Measurements from ENCODE around the gene PHACTR3.

PHACTR3 gene

DNA sequence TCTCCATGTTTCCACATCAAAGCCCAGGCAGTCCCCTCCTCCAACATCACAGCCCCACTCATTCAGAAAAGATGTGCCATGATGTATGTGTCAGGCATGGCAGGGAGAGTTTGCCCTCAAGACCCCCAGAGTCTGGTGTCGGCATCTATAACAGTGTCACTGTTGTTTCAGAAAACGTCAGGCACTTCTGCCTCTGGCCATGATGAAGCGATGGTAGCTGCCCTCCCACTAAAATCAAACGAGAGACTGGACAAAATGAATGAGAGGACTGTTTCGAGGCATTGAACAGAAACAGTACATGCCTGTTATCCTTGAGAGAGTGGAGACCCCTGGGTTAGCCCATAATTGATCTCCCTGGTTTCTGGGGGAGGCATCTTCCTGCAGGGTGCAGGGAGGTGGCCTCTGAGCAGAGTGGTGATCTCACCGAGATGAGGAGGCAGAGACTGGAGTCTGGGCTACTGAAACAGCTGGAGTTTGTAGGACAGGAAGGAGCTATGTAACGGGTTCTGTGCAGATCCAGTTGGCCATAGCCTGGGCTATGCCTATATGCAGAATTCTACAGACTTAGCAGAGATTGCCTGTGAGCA lies 184.6 kb downstream of the PHACTR3 start:
- TF ChIP-seq, protein P1, sequence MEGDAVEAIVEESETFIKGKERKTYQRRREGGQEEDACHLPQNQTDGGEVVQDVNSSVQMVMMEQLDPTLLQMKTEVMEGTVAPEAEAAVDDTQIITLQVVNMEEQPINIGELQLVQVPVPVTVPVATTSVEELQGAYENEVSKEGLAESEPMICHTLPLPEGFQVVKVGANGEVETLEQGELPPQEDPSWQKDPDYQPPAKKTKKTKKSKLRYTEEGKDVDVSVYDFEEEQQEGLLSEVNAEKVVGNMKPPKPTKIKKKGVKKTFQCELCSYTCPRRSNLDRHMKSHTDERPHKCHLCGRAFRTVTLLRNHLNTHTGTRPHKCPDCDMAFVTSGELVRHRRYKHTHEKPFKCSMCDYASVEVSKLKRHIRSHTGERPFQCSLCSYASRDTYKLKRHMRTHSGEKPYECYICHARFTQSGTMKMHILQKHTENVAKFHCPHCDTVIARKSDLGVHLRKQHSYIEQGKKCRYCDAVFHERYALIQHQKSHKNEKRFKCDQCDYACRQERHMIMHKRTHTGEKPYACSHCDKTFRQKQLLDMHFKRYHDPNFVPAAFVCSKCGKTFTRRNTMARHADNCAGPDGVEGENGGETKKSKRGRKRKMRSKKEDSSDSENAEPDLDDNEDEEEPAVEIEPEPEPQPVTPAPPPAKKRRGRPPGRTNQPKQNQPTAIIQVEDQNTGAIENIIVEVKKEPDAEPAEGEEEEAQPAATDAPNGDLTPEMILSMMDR (conservative IDR thresholded peaks at IDR 0.05; ENCODE audit: low read length) = no peak
- H3K4me3 ChIP-seq (ENCODE audit: low read length) = no peak overlapping the region
- DNase-seq (ENCODE audit: low read depth) = no peak

- TF ChIP-seq, protein P1 (conservative IDR thresholded peaks at IDR 0.05; ENCODE audit: low read length) = no peak
- no peak overlapping the region for H3K4me3 ChIP-seq (ENCODE audit: low read length)
- no peak for DNase-seq (ENCODE audit: low read depth)
Measured at GRCh38 chr20:59789686-59790085, 185.3 kb downstream of the PHACTR3 start.

DNA sequence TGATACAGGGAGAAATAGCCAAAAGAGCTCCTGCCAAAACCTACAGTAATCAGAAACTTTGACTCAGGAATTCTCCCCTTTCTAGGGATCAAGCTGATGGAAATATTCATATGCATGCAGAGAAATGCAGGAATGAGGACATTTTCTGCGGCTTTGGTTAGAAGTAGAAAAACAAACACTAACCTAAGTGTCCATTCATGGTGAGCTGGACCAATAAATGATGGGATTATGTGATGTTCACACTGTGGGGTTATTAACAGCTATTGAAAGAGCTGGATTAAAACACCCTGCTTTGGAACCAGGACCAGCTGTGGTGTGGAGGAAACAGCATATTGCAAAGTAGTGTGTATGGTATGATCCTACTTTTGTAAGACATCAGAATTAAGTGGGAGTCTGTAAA lies 186.0 kb downstream of the PHACTR3 start:
- H3K4me3 ChIP-seq (ENCODE audit: low read length) = no peak overlapping the region
- TF ChIP-seq, protein P1 (conservative IDR thresholded peaks at IDR 0.05; ENCODE audit: low read length) = no peak
- no peak for DNase-seq (ENCODE audit: low read depth)

DNA sequence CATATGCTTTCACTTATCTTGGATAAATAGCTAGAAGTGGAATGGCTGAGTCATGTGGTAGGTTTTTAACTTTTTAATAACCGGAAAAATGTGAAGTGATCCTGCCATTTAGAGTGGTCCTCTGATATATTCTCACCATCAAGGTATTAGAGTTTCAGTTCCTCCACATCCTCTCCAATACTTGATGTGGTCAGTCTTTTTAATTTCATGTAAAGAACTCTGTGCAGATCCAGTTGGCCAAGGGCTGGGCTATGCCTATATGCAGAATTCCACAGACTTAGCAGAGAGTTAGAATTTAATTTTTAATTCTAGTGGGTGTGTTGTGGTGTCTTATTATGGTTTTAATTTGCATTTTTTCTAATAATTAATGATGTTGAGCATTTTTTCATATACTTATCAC lies 188.0 kb downstream of the PHACTR3 start:
- TF ChIP-seq, protein P1 (conservative IDR thresholded peaks at IDR 0.05; ENCODE audit: low read length) = no peak
- DNase-seq (ENCODE audit: low read depth) = no peak

GRCh38 chr20:59794555-59794954 lies 190.2 kb downstream of the PHACTR3 start:
- no peak for DNase-seq (ENCODE audit: low read depth)
- TF ChIP-seq, protein P1 (conservative IDR thresholded peaks at IDR 0.05; ENCODE audit: low read length) = no peak

More for the DNA sequence above, 188.0 kb downstream of the PHACTR3 start:
- H3K4me3 ChIP-seq (ENCODE audit: low read length) = no peak overlapping the region

GRCh38 chr20:59800309-59800708 lies 196.0 kb downstream of the PHACTR3 start:
- DNase-seq (ENCODE audit: low read depth) = no peak
- TF ChIP-seq, protein P1 (conservative IDR thresholded peaks at IDR 0.05; ENCODE audit: low read length) = no peak

More at GRCh38 chr20:59794555-59794954, 190.2 kb downstream of the PHACTR3 start:
- H3K4me3 ChIP-seq (ENCODE audit: low read length) = no peak overlapping the region

DNA sequence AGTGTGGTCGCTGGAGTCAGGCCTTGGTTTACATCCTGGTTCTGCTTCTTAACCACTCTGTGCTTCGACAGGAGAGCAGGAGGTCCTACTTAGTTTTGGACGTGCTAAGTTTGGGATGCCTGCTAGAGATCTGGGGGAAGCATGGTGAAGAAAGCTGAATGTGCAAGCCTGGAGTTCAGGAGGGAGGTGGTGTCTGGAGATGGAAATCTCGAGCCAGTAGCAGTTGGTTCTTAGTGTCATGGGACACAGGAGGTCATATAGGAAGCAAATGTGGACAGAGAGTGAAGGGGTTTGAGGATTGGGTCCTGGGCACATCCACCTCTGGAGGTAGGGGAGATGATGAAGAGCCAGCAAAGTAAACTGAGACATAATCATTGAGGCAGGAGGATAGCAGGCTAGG lies 197.7 kb downstream of the PHACTR3 start:
- TF ChIP-seq, protein P1 (conservative IDR thresholded peaks at IDR 0.05; ENCODE audit: low read length) = no peak
- no peak overlapping the region for H3K4me3 ChIP-seq (ENCODE audit: low read length)
- DNase-seq (ENCODE audit: low read depth) = no peak

More at GRCh38 chr20:59800309-59800708, 196.0 kb downstream of the PHACTR3 start:
- H3K4me3 ChIP-seq (ENCODE audit: low read length) = no peak overlapping the region
